Measurements from ENCODE around the gene CEP112.

The CEP112 gene

GRCh38 chr17:66040402-66040801 is 151.5 kb downstream of the CEP112 start:
- no peak overlapping the region for H3K27ac ChIP-seq (ENCODE audit: low read depth, low read length)
- H3K4me3 ChIP-seq (ENCODE audit: low read depth in 1 of 2, low read length in 2 of 2): no peak overlapping the region
- H3K9ac ChIP-seq (ENCODE audit: low read depth in 1 of 2, low read length in 2 of 2): no peak overlapping the region
- H3K4me1 ChIP-seq (ENCODE audit: control insufficient read depth in 1 of 2, insufficient read depth in 2 of 2, low read length in 2 of 2): no peaks in the 10 kb centered on the region
- no peaks in the 10 kb centered on the region for H3K9me3 ChIP-seq (ENCODE audit: control insufficient read depth in 1 of 2, low read length in 2 of 2)
- H3K36me3 ChIP-seq (ENCODE audit: control insufficient read depth in 1 of 2, insufficient read depth in 2 of 2, low read length in 2 of 2): no peaks in the 10 kb centered on the region
- no peaks in the 10 kb centered on the region for H3K27me3 ChIP-seq (ENCODE audit: control insufficient read depth in 1 of 2, insufficient read depth in 2 of 2, low read length in 2 of 2)

- Histone ChIP-seq H3K36me3 (ENCODE audit: control insufficient read depth in 1 of 2, insufficient read depth in 2 of 2, low read length in 2 of 2) (no peaks in the 10 kb centered on the region), H3K27ac (ENCODE audit: low read depth, low read length) (no peak overlapping the region), H3K27me3 (ENCODE audit: control insufficient read depth in 1 of 2, insufficient read depth in 2 of 2, low read length in 2 of 2) (no peaks in the 10 kb centered on the region), H3K9ac (ENCODE audit: low read depth in 1 of 2, low read length in 2 of 2) (no peak overlapping the region), H3K9me3 (ENCODE audit: control insufficient read depth in 1 of 2, low read length in 2 of 2) (no peaks in the 10 kb centered on the region), H3K4me1 (ENCODE audit: control insufficient read depth in 1 of 2, insufficient read depth in 2 of 2, low read length in 2 of 2) (no peaks in the 10 kb centered on the region), H3K4me3 (ENCODE audit: low read depth in 1 of 2, low read length in 2 of 2) (no peak overlapping the region)
These were observed 153.8 kb downstream of the CEP112 start for GRCh38 chr17:66038125-66038524.

GRCh38 chr17:66037221-66037620 is 154.7 kb downstream of the CEP112 start:
- H3K9ac ChIP-seq (ENCODE audit: low read depth in 1 of 2, low read length in 2 of 2): no peak overlapping the region
- H3K4me1 ChIP-seq (ENCODE audit: control insufficient read depth in 1 of 2, insufficient read depth in 2 of 2, low read length in 2 of 2): no peaks in the 10 kb centered on the region
- no peaks in the 10 kb centered on the region for H3K9me3 ChIP-seq (ENCODE audit: control insufficient read depth in 1 of 2, low read length in 2 of 2)
- H3K27ac ChIP-seq (ENCODE audit: low read depth, low read length): no peak overlapping the region
- H3K4me3 ChIP-seq (ENCODE audit: low read depth in 1 of 2, low read length in 2 of 2): no peak overlapping the region
- no peaks in the 10 kb centered on the region for H3K36me3 ChIP-seq (ENCODE audit: control insufficient read depth in 1 of 2, insufficient read depth in 2 of 2, low read length in 2 of 2)
- no peaks in the 10 kb centered on the region for H3K27me3 ChIP-seq (ENCODE audit: control insufficient read depth in 1 of 2, insufficient read depth in 2 of 2, low read length in 2 of 2)

GRCh38 chr17:66032082-66032712 is 159.7 kb downstream of the CEP112 start:
- Histone ChIP-seq H3K27me3 (ENCODE audit: control insufficient read depth in 1 of 2, insufficient read depth in 2 of 2, low read length in 2 of 2) (no peaks in the 10 kb centered on the region), H3K4me1 (ENCODE audit: control insufficient read depth in 1 of 2, insufficient read depth in 2 of 2, low read length in 2 of 2) (no peaks in the 10 kb centered on the region), H3K4me3 (ENCODE audit: low read depth in 1 of 2, low read length in 2 of 2) (no peak overlapping the region), H3K27ac (ENCODE audit: low read depth, low read length) (no peak overlapping the region), H3K9ac (ENCODE audit: low read depth in 1 of 2, low read length in 2 of 2) (no peak overlapping the region), H3K36me3 (ENCODE audit: control insufficient read depth in 1 of 2, insufficient read depth in 2 of 2, low read length in 2 of 2) (no peaks in the 10 kb centered on the region), H3K9me3 (ENCODE audit: control insufficient read depth in 1 of 2, low read length in 2 of 2) (no peaks in the 10 kb centered on the region)

- H3K4me1 ChIP-seq (ENCODE audit: control insufficient read depth in 1 of 2, insufficient read depth in 2 of 2, low read length in 2 of 2): no peaks in the 10 kb centered on the region
- no peak overlapping the region for H3K27ac ChIP-seq (ENCODE audit: low read depth, low read length)
- peaks cover 13 to 14% of the 10 kb centered on the region in 2 donors for H3K9me3 ChIP-seq (ENCODE audit: control insufficient read depth in 1 of 2, low read length in 2 of 2)
- no peak overlapping the region for H3K4me3 ChIP-seq (ENCODE audit: low read depth in 1 of 2, low read length in 2 of 2)
- no peaks in the 10 kb centered on the region for H3K27me3 ChIP-seq (ENCODE audit: control insufficient read depth in 1 of 2, insufficient read depth in 2 of 2, low read length in 2 of 2)
- no peaks in the 10 kb centered on the region for H3K36me3 ChIP-seq (ENCODE audit: control insufficient read depth in 1 of 2, insufficient read depth in 2 of 2, low read length in 2 of 2)
- no peak overlapping the region for H3K9ac ChIP-seq (ENCODE audit: low read depth in 1 of 2, low read length in 2 of 2)
These were observed 166.4 kb downstream of the CEP112 start for GRCh38 chr17:66025551-66025950.

- Histone ChIP-seq H3K9ac (ENCODE audit: low read depth in 1 of 2, low read length in 2 of 2) (no peak overlapping the region), H3K4me1 (ENCODE audit: control insufficient read depth in 1 of 2, insufficient read depth in 2 of 2, low read length in 2 of 2) (no peaks in the 10 kb centered on the region), H3K4me3 (ENCODE audit: low read depth in 1 of 2, low read length in 2 of 2) (no peak overlapping the region), H3K27ac (ENCODE audit: low read depth, low read length) (no peak overlapping the region), H3K27me3 (ENCODE audit: control insufficient read depth in 1 of 2, insufficient read depth in 2 of 2, low read length in 2 of 2) (no peaks in the 10 kb centered on the region), H3K9me3 (ENCODE audit: control insufficient read depth in 1 of 2, low read length in 2 of 2) (peaks cover 13 to 14% of the 10 kb centered on the region in 2 donors), H3K36me3 (ENCODE audit: control insufficient read depth in 1 of 2, insufficient read depth in 2 of 2, low read length in 2 of 2) (no peaks in the 10 kb centered on the region)
These were observed 170.2 kb downstream of the CEP112 start for GRCh38 chr17:66021757-66022156.

GRCh38 chr17:66018786-66019185 is 173.1 kb downstream of the CEP112 start:
- no peak overlapping the region for H3K27ac ChIP-seq (ENCODE audit: low read depth, low read length)
- no peaks in the 10 kb centered on the region for H3K27me3 ChIP-seq (ENCODE audit: control insufficient read depth in 1 of 2, insufficient read depth in 2 of 2, low read length in 2 of 2)
- no peak overlapping the region for H3K9ac ChIP-seq (ENCODE audit: low read depth in 1 of 2, low read length in 2 of 2)
- H3K4me1 ChIP-seq (ENCODE audit: control insufficient read depth in 1 of 2, insufficient read depth in 2 of 2, low read length in 2 of 2): no peaks in the 10 kb centered on the region
- peaks cover 5 to 10% of the 10 kb centered on the region in 2 donors for H3K9me3 ChIP-seq (ENCODE audit: control insufficient read depth in 1 of 2, low read length in 2 of 2)
- no peak overlapping the region for H3K4me3 ChIP-seq (ENCODE audit: low read depth in 1 of 2, low read length in 2 of 2)
- no peaks in the 10 kb centered on the region for H3K36me3 ChIP-seq (ENCODE audit: control insufficient read depth in 1 of 2, insufficient read depth in 2 of 2, low read length in 2 of 2)

GRCh38 chr17:66016231-66016630 is 175.7 kb downstream of the CEP112 start:
- no peak overlapping the region for H3K9ac ChIP-seq (ENCODE audit: low read depth in 1 of 2, low read length in 2 of 2)
- no peaks in the 10 kb centered on the region for H3K27me3 ChIP-seq (ENCODE audit: control insufficient read depth in 1 of 2, insufficient read depth in 2 of 2, low read length in 2 of 2)
- no peaks in the 10 kb centered on the region for H3K4me1 ChIP-seq (ENCODE audit: control insufficient read depth in 1 of 2, insufficient read depth in 2 of 2, low read length in 2 of 2)
- no peaks in the 10 kb centered on the region for H3K36me3 ChIP-seq (ENCODE audit: control insufficient read depth in 1 of 2, insufficient read depth in 2 of 2, low read length in 2 of 2)
- no peaks in the 10 kb centered on the region for H3K9me3 ChIP-seq (ENCODE audit: control insufficient read depth in 1 of 2, low read length in 2 of 2)
- no peak overlapping the region for H3K27ac ChIP-seq (ENCODE audit: low read depth, low read length)
- no peak overlapping the region for H3K4me3 ChIP-seq (ENCODE audit: low read depth in 1 of 2, low read length in 2 of 2)

GRCh38 chr17:66008680-66009079 is 183.3 kb downstream of the CEP112 start:
- no peaks in the 10 kb centered on the region for H3K27me3 ChIP-seq (ENCODE audit: control insufficient read depth in 1 of 2, insufficient read depth in 2 of 2, low read length in 2 of 2)
- H3K4me3 ChIP-seq (ENCODE audit: low read depth in 1 of 2, low read length in 2 of 2): no peak overlapping the region
- no peak overlapping the region for H3K9ac ChIP-seq (ENCODE audit: low read depth in 1 of 2, low read length in 2 of 2)
- no peaks in the 10 kb centered on the region for H3K9me3 ChIP-seq (ENCODE audit: control insufficient read depth in 1 of 2, low read length in 2 of 2)
- no peaks in the 10 kb centered on the region for H3K4me1 ChIP-seq (ENCODE audit: control insufficient read depth in 1 of 2, insufficient read depth in 2 of 2, low read length in 2 of 2)
- no peak overlapping the region for H3K27ac ChIP-seq (ENCODE audit: low read depth, low read length)
- H3K36me3 ChIP-seq (ENCODE audit: control insufficient read depth in 1 of 2, insufficient read depth in 2 of 2, low read length in 2 of 2): no peaks in the 10 kb centered on the region

GRCh38 chr17:66006654-66007053 is 185.3 kb downstream of the CEP112 start:
- Histone ChIP-seq H3K27ac (ENCODE audit: low read depth, low read length) (no peak overlapping the region), H3K9me3 (ENCODE audit: control insufficient read depth in 1 of 2, low read length in 2 of 2) (no peaks in the 10 kb centered on the region), H3K9ac (ENCODE audit: low read depth in 1 of 2, low read length in 2 of 2) (no peak overlapping the region), H3K4me3 (ENCODE audit: low read depth in 1 of 2, low read length in 2 of 2) (no peak overlapping the region), H3K4me1 (ENCODE audit: control insufficient read depth in 1 of 2, insufficient read depth in 2 of 2, low read length in 2 of 2) (no peaks in the 10 kb centered on the region), H3K36me3 (ENCODE audit: control insufficient read depth in 1 of 2, insufficient read depth in 2 of 2, low read length in 2 of 2) (no peaks in the 10 kb centered on the region), H3K27me3 (ENCODE audit: control insufficient read depth in 1 of 2, insufficient read depth in 2 of 2, low read length in 2 of 2) (no peaks in the 10 kb centered on the region)

GRCh38 chr17:66002812-66003211 is 189.1 kb downstream of the CEP112 start:
- no peaks in the 10 kb centered on the region for H3K4me1 ChIP-seq (ENCODE audit: control insufficient read depth in 1 of 2, insufficient read depth in 2 of 2, low read length in 2 of 2)
- H3K27me3 ChIP-seq (ENCODE audit: control insufficient read depth in 1 of 2, insufficient read depth in 2 of 2, low read length in 2 of 2): no peaks in the 10 kb centered on the region
- H3K9me3 ChIP-seq (ENCODE audit: control insufficient read depth in 1 of 2, low read length in 2 of 2): no peaks in the 10 kb centered on the region
- no peaks in the 10 kb centered on the region for H3K36me3 ChIP-seq (ENCODE audit: control insufficient read depth in 1 of 2, insufficient read depth in 2 of 2, low read length in 2 of 2)
- H3K9ac ChIP-seq (ENCODE audit: low read depth in 1 of 2, low read length in 2 of 2): no peak overlapping the region
- no peak overlapping the region for H3K27ac ChIP-seq (ENCODE audit: low read depth, low read length)
- no peak overlapping the region for H3K4me3 ChIP-seq (ENCODE audit: low read depth in 1 of 2, low read length in 2 of 2)

All from duodenal mucosa (tissue), 2 donors.